ENCODE results near the gene APOC3. TPM values are rescaled to one million over a fixed set of nuclear protein-coding genes. Genes with fewer than 3 reads are reported as not detected.

The APOC3 gene
- total and polyA plus RNA-seq, 2 of the 4 experiments (the other 2 are of a cell fraction) = not detected

GRCh38 chr11:116808262-116809175, 21.2 kb upstream of the APOC3 start:
- H3K4me1 ChIP-seq (ENCODE audit: control insufficient read depth, insufficient read depth, low read length) = no peaks in the 10 kb centered on the region
- H3K18ac ChIP-seq (ENCODE audit: low read depth, low read length) = no peak overlapping the region
- no peak overlapping the region for H2AK5ac ChIP-seq (ENCODE audit: low read depth, low read length)
- no peak overlapping the region for H2BK120ac ChIP-seq (ENCODE audit: low read depth, low read length)
- peak; percentile 32 for DNase-seq
- H3K4ac ChIP-seq (ENCODE audit: low read depth, low read length) = no peak overlapping the region
- H3K27me3 ChIP-seq (ENCODE audit: control insufficient read depth, insufficient read depth, low read length) = peaks cover 5% of the 10 kb centered on the region
- no peak overlapping the region for H4K8ac ChIP-seq (ENCODE audit: low read depth in 2 of 2, low read length in 2 of 2)
- no peak overlapping the region for H4K5ac ChIP-seq (ENCODE audit: low read depth, low read length)
- no peak overlapping the region for H3K27ac ChIP-seq (ENCODE audit: insufficient read depth, low read length)
- no peaks in the 10 kb centered on the region for H3K9me1 ChIP-seq (ENCODE audit: insufficient read depth, low read length)
- H3K14ac ChIP-seq (replicated peaks; ENCODE audit: low read depth, low read length) = no peak overlapping the region
- TF ChIP-seq CEBPB (IDR thresholded peaks at IDR 0.05; ENCODE audit: low read depth, low read length) (peak; percentile 75), USF2 (IDR thresholded peaks at IDR 0.05; ENCODE audit: low read depth, low read length) (no peak)
- WGBS, 2 experiments (ENCODE audit: extremely low coverage in 2 of 2, insufficient read length in 1 of 2) = 48% methylated on average over 5 of the region's 14 CpGs; no CpG with 5 or more reads in 1 of the 2 experiments
- intact Hi-C loops (cut with micrococcal nuclease) (loop anchor here (1.0 kb wide), 1 partner anchor 12 kb away; no protein-coding TSS in a partner anchor), in situ Hi-C loops (cut with MboI; ENCODE audit: low sequenced_read_pairs) (no loop called here), dilution Hi-C loops (cut with HindIII; ENCODE audit: low sequenced_read_pairs, unreplicated experiment) (no loop called here)
- no peak overlapping the region for H2BK15ac ChIP-seq (ENCODE audit: low read depth, low read length)
- no peak overlapping the region for H2BK20ac ChIP-seq (ENCODE audit: low read depth, low read length)
- no peak overlapping the region for H2AFZ ChIP-seq (replicated peaks; ENCODE audit: low read length, poor library complexity)
- ATAC-seq (ENCODE audit: low read depth) = 0 out of 2 replicates have a peak, but pooled peaks have one; percentile 24
- no peak overlapping the region for H3K23ac ChIP-seq (ENCODE audit: low read depth, low read length)
- H3K4me3 ChIP-seq (ENCODE audit: insufficient read depth, low read depth, low read length) = no peak overlapping the region
- H3K79me1 ChIP-seq (ENCODE audit: low read depth in 1 of 2, low read length in 2 of 2) = no peaks in the 10 kb centered on the region
- no peak overlapping the region for H4K91ac ChIP-seq (ENCODE audit: insufficient read depth, low read depth, low read length)
- H2BK5ac ChIP-seq (ENCODE audit: low read depth, low read length, poor library complexity, severe bottlenecking) = no peak overlapping the region
- no peak overlapping the region for H2AK9ac ChIP-seq (replicated peaks; ENCODE audit: low read depth, low read length, poor library complexity)
- H3K56ac ChIP-seq (ENCODE audit: extremely low read depth, insufficient read depth, low read length) = no peak overlapping the region
- POLR2A ChIA-PET (ENCODE audit: unreplicated experiment) = no interaction called here
- H4K20me1 ChIP-seq (ENCODE audit: insufficient read depth, low read length) = no peaks in the 10 kb centered on the region
- no peaks in the 10 kb centered on the region for H3K36me3 ChIP-seq (ENCODE audit: control insufficient read depth, insufficient read depth, low read length)
- no peak overlapping the region for H3K9ac ChIP-seq (ENCODE audit: low read depth, low read length)
- CTCF ChIA-PET = interaction anchor here (0.6 kb wide), 1 partner anchor 170 kb away, joined by 3 read pairs; no protein-coding TSS in a partner anchor
- H3K4me2 ChIP-seq (ENCODE audit: low read depth, low read length) = no peak overlapping the region
- peaks cover 3% of the 10 kb centered on the region for H3K9me3 ChIP-seq (ENCODE audit: control insufficient read depth, insufficient read depth, low read length)
- BruUV-seq (replicated peaks) = no TSS peak
